K562 (cell line): ENCODE data around the gene NELFE. TPM values are rescaled to one million over a fixed set of nuclear protein-coding genes. Genes with fewer than 3 reads are reported as not detected.
A peak's percentile ranks its signal among the peaks of the same experiment; 100 is the strongest.

Source experiments
- ASH1L ChIP-seq: fragments of 450-650 bp; IDR thresholded peaks from 2 replicates; pipeline ENCODE4 v1.6.1; 2018; ENCODE audit warnings: borderline replicate concordance, mild to moderate bottlenecking, low read depth; ENCODE audit not compliant: partially characterized antibody
- ATF7 ChIP-seq: fragments of 450-650 bp; IDR thresholded peaks from 2 replicates; pipeline ENCODE4 v1.7.1; 2014; ENCODE audit warnings: mild to moderate bottlenecking, moderate library complexity
- BCLAF1 ChIP-seq, 2 experiments: fragments of 450-650 bp in 1 of 2; IDR thresholded peaks; 2 replicates each; pipeline ENCODE4 v1.6.1; 2011 to 2017; ENCODE audit warnings: low read depth in 2 of 2, antibody characterized with exemption in 1 of 2, borderline replicate concordance in 1 of 2, low read length in 1 of 2, mild to moderate bottlenecking in 1 of 2, mixed read lengths in 1 of 2; ENCODE audit not compliant: control insufficient read depth in 1 of 2
- BRD9 ChIP-seq: fragments of 450-650 bp; IDR thresholded peaks from 2 replicates; pipeline ENCODE4 v1.6.1; 2018; ENCODE audit warnings: low read depth; ENCODE audit not compliant: partially characterized antibody
- CBFA2T3 ChIP-seq: fragments of 450-650 bp; IDR thresholded peaks from 2 replicates; pipeline ENCODE4 v1.6.1; 2017
- CREBBP ChIP-seq: IDR thresholded peaks from one replicate; pipeline ENCODE4 v1.6.1; 2012; ENCODE audit warnings: low read depth, mild to moderate bottlenecking, control low read depth, inconsistent platforms, low read length
- GATA2 ChIP-seq: sonication (generic); formaldehyde crosslinking; IDR thresholded peaks from 2 replicates; pipeline ENCODE4 v1.4.0; 2020; ENCODE audit warnings: mild to moderate bottlenecking, missing genetic modification reagents
- GATAD2A ChIP-seq: fragments of 450-650 bp; IDR thresholded peaks from 2 replicates; pipeline ENCODE4 v1.6.1; 2017
- GATAD2B ChIP-seq: fragments of 450-650 bp; IDR thresholded peaks from 2 replicates; pipeline ENCODE4 v1.6.1; 2017; ENCODE audit warnings: mild to moderate bottlenecking, borderline replicate concordance
- HEY1 ChIP-seq: fragments of 250-450 bp; sonication (Bioruptor Pico); IDR thresholded peaks from 2 replicates; pipeline ENCODE4 v1.5.0; 2020; ENCODE audit warnings: mild to moderate bottlenecking, moderate library complexity, borderline replicate concordance
- HMG20A ChIP-seq: fragments of 450-650 bp; formaldehyde crosslinking; conservative IDR thresholded peaks from 2 replicates; pipeline ENCODE4 v1.4.0; 2020; ENCODE audit warnings: mild to moderate bottlenecking, mixed read lengths
- LCOR ChIP-seq: sonication (generic); formaldehyde crosslinking; IDR thresholded peaks from 2 replicates; pipeline ENCODE4 v1.8.0; 2022; ENCODE audit warnings: mild to moderate bottlenecking, missing genetic modification reagents
- MAZ ChIP-seq, 2 experiments: fragments of 450-650 bp in 1 of 2; sonication (generic) in 1 of 2; formaldehyde crosslinking; IDR thresholded peaks in 1 of 2; conservative IDR thresholded peaks in 1 of 2; 2 replicates each; pipeline versions ENCODE4 v1.4.0 to v1.5.0; 2020; ENCODE audit warnings: mild to moderate bottlenecking in 1 of 2, missing genetic modification reagents in 1 of 2
- NR2C1 ChIP-seq, 2 experiments: fragments of 450-650 bp; IDR thresholded peaks; 2 replicates each; pipeline ENCODE4 v1.6.1; 2017; ENCODE audit warnings: mild to moderate bottlenecking in 2 of 2, antibody characterized with exemption in 1 of 2, inconsistent platforms in 1 of 2, missing compliant biosample characterization in 1 of 2, missing genetic modification characterization in 1 of 2
- POLR2G ChIP-seq: fragments of 200-400 bp; formaldehyde crosslinking; IDR thresholded peaks from 2 replicates; pipeline ENCODE4 v1.6.1; 2017; ENCODE audit warnings: low read depth, mild to moderate bottlenecking, antibody characterized with exemption, low read length, moderate library complexity
- SAFB ChIP-seq: fragments of 200-400 bp; formaldehyde crosslinking; IDR thresholded peaks from 2 replicates; pipeline ENCODE4 v1.6.1; 2017; ENCODE audit warnings: low read depth, low read length, borderline replicate concordance
- UBTF ChIP-seq, 2 experiments: IDR thresholded peaks; 2 replicates each; pipeline ENCODE4 v1.6.1; 2012; ENCODE audit warnings: improper control_type of control experiment in 2 of 2, low read depth in 2 of 2, low read length in 2 of 2, borderline replicate concordance in 1 of 2
- ZBED1 ChIP-seq: IDR thresholded peaks from 2 replicates; pipeline ENCODE4 v1.6.1; 2014
- polyA plus RNA-seq, 8 experiments: library from polyadenylated mRNA; depleted of rRNA in 4 of 8; stranded (reverse) in 5 of 8; unstranded in 3 of 8; fragments of >200 nt; fragmentation: Nextera tagmentation in 2 of 8; fragmentation: Illumina TruSeq in 1 of 8; extraction: Ambion mirVana in 2 of 8; extraction: Trizol in 1 of 8; gene quantifications; 2 replicates each; pipeline versions ENCODE4 v1.2.1 to v1.2.3, GENCODE V29; 2011 to 2014; ENCODE audit warnings: inconsistent platforms in 1 of 8, missing spikeins in 1 of 8
- total RNA-seq, 7 experiments: library from RNA; depleted of rRNA in 6 of 7; stranded (reverse); fragments of >200 nt in 6 of 7; fragmentation: Illumina TruSeq in 2 of 7; extraction: Trizol in 2 of 7; gene quantifications; 2 replicates each; pipeline versions ENCODE4 v1.2.1 to v1.2.3, GENCODE V29; 2011 to 2021; ENCODE audit warnings: low replicate concordance in 1 of 7
- TF ChIP-seq, protein P1 (sequence below): fragments of 450-650 bp; formaldehyde crosslinking; IDR thresholded peaks from 2 replicates; pipeline ENCODE4 v1.4.0; 2020; ENCODE audit warnings: mild to moderate bottlenecking, moderate library complexity
- TF ChIP-seq, protein P2 (sequence below): sonication (generic); formaldehyde crosslinking; IDR thresholded peaks from 2 replicates; pipeline ENCODE4 v1.8.1; 2023; ENCODE audit warnings: mild to moderate bottlenecking, missing genetic modification reagents

Gene NELFE
- total and polyA plus RNA-seq, 9 of the 15 experiments (the other 6 are each of a cell fraction or from before 2014, with no cell fraction given), result 15.2 to 157 (median 91.5) TPM

- no peak for TF ChIP-seq HMG20A (CRISPR knock-in tag)
- peak; percentile 65 to 66; a peak in 3 of 4 replicates for TF ChIP-seq UBTF (IDR thresholded peaks at IDR 0.05; ENCODE audit: borderline replicate concordance in 1 of 2, low read depth in 2 of 2, low read length in 2 of 2)
- TF ChIP-seq CREBBP, result no peak
- TF ChIP-seq ATF7, result peak; percentile 41
- TF ChIP-seq GATAD2B, result peak; percentile 87; the same call in 1 of the 2 replicates
- TF ChIP-seq, protein P1, sequence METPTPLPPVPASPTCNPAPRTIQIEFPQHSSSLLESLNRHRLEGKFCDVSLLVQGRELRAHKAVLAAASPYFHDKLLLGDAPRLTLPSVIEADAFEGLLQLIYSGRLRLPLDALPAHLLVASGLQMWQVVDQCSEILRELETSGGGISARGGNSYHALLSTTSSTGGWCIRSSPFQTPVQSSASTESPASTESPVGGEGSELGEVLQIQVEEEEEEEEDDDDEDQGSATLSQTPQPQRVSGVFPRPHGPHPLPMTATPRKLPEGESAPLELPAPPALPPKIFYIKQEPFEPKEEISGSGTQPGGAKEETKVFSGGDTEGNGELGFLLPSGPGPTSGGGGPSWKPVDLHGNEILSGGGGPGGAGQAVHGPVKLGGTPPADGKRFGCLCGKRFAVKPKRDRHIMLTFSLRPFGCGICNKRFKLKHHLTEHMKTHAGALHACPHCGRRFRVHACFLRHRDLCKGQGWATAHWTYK (CRISPR knock-in tag), result peak; percentile 92
- TF ChIP-seq SAFB, result peak; percentile 74; the same call in 1 of the 2 replicates
- peak; percentile 52 to 65; a peak in 2 of 4 replicates for TF ChIP-seq BCLAF1 (IDR thresholded peaks at IDR 0.05; ENCODE audit: borderline replicate concordance in 1 of 2, control insufficient read depth in 1 of 2, low read depth in 2 of 2, low read length in 1 of 2)
- peak; percentile 81 for TF ChIP-seq NR2C1 (IDR thresholded peaks at IDR 0.05)
- TF ChIP-seq NR2C1 (tag; IDR thresholded peaks at IDR 0.05), result peak; percentile 50; the same call in 1 of the 2 replicates
- TF ChIP-seq, protein P2, sequence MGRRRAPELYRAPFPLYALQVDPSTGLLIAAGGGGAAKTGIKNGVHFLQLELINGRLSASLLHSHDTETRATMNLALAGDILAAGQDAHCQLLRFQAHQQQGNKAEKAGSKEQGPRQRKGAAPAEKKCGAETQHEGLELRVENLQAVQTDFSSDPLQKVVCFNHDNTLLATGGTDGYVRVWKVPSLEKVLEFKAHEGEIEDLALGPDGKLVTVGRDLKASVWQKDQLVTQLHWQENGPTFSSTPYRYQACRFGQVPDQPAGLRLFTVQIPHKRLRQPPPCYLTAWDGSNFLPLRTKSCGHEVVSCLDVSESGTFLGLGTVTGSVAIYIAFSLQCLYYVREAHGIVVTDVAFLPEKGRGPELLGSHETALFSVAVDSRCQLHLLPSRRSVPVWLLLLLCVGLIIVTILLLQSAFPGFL, result no peak
- TF ChIP-seq POLR2G, result peak; percentile 94
- TF ChIP-seq GATA2 (CRISPR knock-in tag), result no peak
- TF ChIP-seq ASH1L, result peak; percentile 55
- peak; percentile 39 for TF ChIP-seq CBFA2T3
- no peak for TF ChIP-seq GATAD2A
- no peak for TF ChIP-seq BRD9
- TF ChIP-seq HEY1 (CRISPR knock-in tag), result no peak
- TF ChIP-seq LCOR (CRISPR knock-in tag), result peak; percentile 58
- TF ChIP-seq ZBED1, result no peak
- TF ChIP-seq MAZ (CRISPR knock-in tag; conservative IDR thresholded peaks at IDR 0.05 in 1 of 2, IDR thresholded peaks at IDR 0.05 in 1 of 2), result peak; percentile 99 to 100
Observed at GRCh38 chr6:31971993-31972708, 13.4 kb upstream of the NELFE start, which contains the start of gene DXO (continued).
